CD4-positive, alpha-beta T cell treated with Interleukin-15 for 1 hour (primary cell): ENCODE results near the gene MIB1.
"Not testable (repeated sequence)": the region's sequence is repeated elsewhere in the genome, so short reads cannot be mapped to it uniquely, and the experiment has no call there.

Experiments used
- DNase-seq: peaks from one replicate; pipeline ENCODE4 v3.0.0-alpha.2; 2020

Gene MIB1

DNA sequence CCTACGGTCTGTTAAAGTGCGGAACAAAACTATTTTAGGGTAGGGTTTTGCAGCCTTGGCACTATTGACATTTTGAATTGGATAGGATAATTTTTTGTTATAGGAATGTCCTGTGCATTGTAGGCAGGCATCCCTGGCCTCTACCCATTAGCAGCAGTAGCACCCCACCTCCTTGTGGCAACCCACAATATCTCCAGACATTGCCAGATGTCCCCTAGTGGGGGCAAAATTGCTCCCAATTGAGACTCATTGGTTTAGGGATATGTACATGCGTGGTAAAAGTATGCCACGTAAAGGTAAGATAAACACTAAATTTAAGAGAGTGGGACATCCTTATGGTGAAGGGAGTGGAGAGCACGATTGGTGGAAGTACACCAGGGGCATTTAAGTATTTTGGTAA lies 4.6 kb downstream of the MIB1 start:
- no peak for DNase-seq

DNA sequence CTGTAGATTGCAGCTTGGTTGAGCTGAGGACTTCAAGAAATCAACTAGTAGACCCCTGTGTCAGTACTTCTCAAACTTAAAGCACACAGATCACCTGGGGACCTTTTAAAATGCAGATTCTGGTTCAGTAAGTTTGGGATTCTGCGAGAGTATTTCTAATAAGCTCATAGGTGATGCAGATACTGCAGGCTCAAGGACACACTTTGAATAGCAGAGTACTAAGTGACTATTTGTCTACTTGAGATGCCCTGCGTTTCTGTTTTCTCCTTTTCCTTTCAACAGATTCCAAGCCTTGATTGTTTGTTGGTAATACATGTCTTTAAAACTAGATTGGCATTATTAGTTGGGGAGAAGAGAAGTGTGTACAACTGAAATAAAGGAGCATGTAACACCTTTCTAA lies 6.7 kb downstream of the MIB1 start:
- no peak for DNase-seq

DNA sequence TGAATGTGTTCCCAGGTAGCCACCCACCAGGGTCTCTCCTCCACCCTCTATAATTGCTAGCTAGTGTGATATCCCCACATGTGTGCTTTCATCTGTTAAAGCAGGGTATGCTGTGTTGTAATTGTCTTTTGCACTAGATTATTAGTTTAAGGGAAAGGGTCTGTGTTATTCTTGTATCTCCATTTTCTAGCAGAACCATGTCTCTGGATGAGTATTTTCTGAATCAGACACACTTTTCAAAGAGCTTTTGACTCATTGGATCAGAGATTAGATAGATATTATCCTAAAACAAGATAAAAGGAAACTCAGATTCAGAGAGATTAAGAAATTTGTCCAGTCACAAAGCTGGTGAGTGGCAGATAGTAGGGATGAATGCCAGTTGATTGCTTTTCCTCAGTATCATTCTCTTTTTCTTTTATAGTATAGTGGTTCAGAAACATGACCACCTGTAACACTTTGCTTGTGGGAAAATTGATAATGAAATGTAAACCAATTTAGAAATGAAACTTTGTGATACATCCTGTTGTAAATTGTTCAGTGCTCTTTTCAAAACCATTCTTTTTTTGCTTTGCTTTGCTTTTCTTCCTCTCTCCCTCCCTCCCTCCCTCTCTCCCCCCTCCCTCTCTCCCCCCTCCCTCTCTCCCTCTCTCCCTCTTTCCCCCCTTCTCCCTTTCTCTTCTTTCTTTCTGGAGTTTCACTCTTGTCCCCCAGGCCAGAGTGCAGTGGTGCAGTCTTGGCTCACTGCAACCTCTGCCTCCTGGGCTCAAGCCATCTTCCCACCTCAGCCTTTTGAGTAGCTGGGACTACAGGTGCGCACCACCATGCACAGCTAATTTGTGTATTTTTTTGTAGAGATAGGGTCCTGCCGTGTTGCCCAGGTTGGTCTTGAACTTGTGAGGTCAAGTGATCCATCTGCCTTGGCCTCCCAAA lies 7.4 kb downstream of the MIB1 start:
- DNase-seq: no peak

DNA sequence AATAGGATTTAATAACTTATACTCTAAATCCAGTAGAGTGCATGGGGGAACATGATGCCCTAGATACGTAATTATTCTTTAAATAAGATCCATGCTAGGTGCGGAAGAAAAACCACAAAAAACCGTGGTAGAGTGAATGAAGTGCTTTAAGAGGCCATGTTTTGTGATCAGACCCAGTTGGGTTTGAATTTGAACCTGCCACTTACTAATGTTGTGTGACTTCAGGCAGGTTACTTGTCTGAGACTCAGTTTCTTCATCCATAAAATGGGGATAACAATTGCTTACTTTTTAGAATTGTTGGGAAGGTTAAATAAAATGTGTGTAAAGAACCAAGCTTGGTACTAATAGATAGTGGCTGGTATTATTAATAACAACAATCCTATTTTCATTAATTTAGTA lies 17.2 kb downstream of the MIB1 start:
- DNase-seq: no peak

DNA sequence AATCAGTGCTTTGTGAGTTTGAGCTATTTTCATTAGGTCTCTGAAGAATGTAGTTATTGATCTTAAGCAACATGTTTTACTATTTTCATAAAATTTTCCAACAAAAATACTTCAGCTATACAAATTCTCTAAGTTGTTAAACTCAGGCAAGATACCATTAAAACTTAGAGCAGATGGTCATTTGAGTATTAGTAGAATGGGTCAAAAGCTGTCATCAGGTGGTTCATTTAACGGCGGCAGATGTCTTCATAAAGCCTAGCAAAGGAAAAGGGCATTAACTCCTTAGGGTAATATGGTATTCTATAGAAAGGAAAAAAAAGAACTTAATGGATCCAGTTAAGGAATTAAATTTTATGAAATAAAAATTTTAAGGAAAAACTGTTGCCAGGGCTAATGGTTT lies 19.2 kb downstream of the MIB1 start:
- no peak for DNase-seq

DNA sequence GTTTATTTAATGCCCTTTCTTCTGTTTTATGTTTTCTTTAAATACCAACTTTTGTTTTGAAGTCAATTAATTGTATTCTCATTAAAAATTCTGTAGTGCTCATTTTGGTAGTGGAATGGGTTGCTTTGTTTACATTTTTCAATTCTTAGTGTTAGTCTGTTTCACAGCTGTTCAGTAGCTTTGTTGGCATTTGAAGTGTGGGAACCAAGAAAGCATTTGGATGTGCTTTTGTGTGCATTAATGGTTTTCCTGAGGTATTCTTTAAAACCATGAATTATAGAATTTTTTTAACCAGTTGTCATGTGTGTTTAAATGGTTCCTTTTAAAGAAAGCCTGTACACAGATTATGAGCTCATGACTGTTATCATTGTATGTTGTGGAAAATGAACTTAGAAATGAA lies 19.7 kb downstream of the MIB1 start:
- DNase-seq: no peak

DNA sequence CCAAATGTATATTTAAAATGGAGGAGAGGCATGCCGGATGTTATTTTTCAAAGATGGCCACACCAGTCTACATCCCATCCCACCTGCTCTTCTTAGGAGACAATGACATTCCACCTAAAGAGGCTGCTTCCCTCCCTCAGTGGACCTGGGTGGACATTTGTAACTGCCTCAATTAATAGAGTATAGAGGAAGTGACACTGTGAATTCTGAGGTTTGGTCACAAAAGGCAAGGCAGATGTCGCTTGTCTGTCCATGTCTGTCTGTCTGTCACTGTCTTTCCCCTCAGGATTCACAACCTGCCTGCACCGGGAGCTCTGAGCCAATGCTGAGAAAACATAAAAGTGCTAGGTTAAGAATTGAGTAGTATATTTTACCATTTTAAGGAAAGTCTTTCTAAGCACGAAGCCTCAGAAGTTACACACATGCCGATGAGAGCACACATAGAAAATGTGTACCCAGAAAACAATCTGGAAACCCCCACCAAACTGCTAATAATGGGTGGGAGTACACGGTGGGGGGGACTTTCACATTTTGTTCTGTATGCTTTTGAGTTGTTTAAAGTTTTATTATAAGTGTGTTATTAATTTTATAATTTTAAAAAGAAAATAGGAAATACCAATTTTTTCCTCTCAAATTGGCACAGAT lies 21.0 kb downstream of the MIB1 start:
- DNase-seq: no peak

DNA sequence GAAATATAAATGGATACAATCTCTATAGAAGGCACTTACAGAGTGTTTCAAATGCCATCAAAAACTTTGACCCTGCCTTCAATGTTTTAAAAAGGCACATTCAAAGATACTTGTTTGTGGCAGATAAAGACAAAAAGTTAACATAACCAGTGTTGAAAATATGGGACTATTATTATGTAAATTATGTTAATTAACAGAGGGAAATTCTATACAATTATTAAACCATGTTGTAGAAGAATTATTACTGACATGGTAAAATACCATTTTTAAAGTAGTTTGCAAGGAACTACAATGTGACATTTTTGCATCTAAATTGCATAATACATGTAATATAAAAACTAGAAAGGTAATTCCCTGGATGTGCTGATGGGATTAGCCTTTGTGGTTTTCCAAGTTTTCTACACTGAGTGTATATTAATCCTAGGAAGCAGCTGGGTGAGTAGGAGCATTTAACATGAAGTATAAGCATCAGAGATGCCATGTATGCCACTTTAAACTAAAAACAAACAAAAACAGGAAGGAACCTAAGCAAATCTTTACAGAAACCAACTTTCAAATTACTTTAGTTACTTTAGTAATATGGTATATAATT lies 21.7 kb downstream of the MIB1 start:
- no peak for DNase-seq

DNA sequence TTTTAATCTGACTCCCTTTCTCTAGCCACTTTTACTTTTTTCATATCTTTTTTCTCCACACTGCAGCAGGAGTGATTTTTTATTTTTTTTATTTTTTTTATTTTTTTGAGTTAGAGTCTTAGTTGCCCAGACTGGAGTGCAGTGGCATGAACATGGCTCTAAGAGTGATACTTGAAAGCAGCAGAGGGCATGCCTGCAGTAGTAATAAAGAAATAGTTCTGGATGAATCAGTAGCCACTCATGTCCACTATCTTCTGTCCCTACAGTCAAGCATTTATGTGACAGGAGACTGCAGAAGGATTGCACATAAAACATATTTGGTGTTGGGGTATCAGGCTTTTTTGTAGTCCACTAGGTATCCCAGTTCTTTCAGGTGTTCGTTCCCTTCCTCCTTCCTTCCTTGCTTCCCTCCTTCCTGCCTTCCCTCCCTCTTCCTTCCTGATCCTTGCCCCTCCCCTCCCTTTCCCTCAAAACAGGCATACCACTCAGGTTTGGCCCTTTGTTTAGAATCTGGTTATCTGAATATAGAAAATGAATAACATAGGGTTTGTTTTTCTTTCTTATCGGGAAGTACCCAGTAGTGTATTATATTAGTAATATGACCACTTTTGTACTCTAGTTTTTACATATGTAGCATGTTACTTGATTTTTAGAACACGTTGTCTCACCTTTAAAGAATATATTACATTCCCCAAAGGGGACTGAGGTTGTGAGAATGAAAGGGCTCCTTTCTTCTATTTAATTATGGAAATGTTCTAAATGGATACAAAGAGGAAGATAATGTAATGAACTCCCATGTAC lies 23.5 kb downstream of the MIB1 start:
- DNase-seq: no peak

DNA sequence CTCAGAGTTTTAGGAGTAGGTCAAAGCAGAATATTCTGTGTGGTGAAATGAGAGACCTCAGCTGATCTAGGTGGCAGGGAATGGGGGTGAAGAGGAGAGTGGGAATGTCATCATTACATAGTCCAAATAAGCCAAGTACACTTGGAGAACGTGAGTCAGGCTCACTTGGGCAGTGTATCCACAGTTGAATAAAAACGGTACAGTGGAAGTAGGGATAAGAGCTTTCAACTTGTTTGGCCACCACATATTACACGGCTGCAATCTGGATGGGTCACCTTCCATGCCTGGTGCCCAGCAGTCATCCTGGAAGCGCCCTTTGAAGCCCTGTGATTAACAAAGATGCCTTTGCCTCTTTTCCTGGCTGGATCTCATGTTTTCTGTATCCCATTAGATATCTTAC lies 28.6 kb downstream of the MIB1 start:
- no peak for DNase-seq

DNA sequence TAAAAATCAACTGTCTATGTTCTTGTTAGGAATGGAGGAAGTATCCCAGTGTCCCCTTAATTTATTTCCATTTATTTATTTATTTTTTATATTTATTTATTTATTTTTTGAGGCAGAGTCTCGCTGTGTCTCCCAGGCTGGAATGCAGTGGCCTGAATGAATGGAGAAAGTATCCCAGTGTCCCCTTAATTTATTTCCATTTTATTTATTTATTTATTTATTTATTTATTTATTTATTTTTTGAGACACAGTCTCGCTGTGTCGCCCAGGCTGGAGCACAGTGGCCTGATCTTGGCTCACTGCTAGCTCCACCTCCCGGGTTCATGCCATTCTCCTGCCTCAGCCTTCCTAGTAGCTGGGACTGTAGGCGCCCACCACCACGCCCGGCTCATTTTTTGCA lies 34.1 kb downstream of the MIB1 start:
- no peak for DNase-seq

DNA sequence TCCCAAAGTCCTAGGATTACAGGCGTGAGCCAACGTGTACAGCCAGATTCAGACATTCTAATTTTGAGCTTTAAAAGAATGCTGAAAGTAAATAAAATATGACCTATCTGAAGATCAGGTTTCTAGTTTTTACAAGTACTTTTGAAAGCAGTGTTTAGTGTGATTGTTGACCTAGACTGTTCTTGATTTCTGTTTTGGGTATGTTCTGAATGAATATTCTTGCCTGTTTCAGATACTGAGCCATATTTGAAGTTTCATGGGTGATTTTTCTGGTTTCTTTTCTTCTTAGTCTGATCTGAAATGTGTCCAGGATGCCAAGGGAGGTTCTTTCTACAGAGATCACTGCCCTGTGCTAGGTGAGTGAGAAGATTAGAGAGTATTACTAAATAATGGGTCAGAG lies 37.2 kb downstream of the MIB1 start:
- no peak for DNase-seq

DNA sequence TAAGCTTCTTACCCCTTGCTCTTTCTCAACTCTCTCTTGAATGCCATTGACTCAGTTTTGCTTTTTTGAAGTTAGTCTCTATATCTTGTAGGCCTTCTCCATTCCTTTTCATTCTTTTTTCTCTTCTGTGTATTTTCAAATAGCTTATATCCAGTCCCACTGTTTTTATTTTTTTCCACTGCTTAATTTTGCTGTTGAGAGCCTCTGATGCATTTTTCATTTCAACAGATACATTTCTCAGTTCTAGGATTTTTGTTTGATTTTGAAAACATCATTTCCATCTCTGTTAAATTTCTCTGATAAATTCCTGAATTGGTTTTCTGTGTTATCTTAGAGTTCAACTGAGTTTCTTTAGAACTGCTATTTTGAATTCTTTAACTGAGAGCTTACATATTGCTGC lies 45.9 kb downstream of the MIB1 start:
- DNase-seq: no peak

DNA sequence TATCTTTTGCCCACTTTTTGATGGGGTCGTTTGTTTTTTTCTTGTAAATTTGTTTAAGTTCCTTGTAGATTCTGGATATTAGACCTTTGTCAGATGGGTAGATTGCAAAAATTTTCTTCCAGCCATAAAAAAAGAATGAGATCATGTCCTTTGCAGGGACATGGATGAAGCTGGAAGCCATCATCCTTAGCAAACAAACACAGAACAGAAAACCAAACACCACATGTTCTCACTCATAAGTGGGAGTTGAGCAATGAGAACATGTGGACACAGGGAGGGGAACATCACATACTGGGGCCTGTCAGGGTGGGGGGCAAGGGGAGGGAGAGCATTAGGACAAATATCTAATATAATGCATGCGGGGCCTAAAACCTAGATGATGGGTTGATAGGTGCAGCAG lies 55.5 kb downstream of the MIB1 start:
- not testable (repeated sequence) for DNase-seq

DNA sequence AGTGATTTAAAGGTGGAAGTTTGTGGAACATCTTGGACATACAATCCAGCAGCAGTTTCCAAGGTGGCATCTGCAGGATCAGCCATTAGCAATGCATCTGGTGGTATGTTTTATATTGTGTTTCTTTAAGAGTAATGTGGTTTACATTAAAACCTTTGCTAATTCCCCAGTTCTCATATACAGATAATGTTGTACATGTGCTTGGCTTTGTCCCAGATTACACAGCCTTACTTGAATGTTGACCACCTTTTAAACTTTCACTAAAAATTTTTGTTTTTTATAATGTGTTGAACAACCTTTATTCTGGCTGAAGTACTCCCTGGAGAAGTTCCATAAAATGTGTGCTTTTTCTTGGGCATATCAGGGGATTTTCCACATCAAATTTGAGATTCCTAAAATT lies 57.5 kb downstream of the MIB1 start:
- no peak for DNase-seq

DNA sequence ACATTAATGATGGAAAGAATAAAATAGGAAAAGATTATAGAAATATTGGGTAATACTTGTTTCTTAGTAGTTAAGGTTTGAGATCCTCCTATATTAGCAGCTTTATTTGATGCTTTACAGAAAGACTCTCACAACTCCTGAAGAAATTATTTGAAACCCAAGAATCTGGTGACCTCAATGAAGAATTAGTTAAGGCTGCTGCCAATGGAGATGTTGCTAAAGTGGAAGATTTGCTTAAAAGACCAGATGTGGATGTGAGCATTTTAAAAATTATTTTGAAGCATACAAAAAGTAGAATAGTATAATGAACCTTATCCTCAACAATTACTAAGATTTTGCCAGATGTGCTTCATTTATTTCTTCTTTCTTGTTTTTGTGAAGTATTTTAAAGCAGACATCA lies 59.1 kb downstream of the MIB1 start:
- DNase-seq: no peak

DNA sequence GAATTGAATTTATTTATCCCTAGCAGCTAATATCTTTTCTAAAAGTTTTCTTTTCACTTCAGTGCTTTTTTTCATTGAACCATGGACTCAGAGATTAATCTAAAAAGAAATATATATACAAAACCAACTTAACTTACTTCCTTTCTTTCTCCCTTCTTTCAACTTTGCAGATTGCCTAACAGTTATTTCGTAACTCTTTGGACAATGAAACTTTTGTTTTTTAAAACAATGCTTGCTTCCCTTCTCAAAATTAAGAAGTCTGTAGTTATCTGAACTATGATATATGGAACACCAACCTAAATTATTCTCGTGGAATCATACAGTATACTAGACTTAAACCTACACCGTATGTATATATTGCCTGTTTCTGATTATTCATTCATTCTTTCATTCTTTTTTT lies 62.9 kb downstream of the MIB1 start:
- DNase-seq: no peak

DNA sequence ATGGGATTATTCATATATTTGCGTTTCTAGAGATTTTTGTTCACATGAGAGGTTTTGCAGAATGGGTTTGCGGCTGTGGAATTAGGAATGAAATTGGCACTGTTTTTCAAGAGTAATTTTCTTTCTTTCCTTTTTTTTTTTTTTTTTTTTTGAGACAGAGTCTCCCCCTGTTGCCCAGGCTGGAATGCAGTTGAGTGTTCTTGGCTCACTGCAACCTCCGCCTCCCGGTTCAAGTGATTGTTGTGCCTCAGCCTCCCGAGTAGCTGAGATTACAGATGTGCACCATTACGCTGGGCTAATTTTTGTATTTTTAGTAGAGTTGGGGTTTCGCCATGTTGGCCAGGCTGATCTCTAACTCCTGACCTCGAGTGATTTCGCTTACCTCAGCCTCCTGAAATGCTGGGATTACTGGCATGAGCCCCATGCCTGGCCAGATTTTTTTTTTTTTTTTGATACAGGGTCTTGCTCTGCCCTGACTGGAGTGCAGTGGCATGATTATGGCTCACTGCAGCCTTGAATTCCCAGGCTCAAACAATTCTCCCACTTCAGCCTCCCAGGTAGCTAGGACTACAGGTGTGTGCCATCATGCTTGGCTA lies 65.3 kb downstream of the MIB1 start:
- DNase-seq: no peak

DNA sequence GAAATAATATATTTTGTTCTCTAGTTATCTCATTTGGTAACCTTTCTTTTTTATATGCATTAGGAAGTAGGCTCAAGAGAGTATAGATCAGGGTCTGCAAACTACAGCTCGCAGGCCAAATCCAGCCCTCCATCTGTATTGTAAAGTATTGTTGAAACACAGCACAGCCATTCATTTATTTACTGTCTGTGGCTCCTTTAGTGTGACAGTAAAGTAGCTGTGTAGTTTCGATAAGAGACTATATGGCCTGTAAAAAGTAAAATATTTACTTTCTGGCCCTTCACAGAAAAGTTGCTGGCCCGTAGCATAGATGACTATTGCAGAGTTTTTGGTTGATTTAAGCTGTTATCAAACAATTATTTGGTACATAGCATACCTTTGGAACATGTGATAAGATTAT lies 67.6 kb downstream of the MIB1 start:
- DNase-seq: no peak

DNA sequence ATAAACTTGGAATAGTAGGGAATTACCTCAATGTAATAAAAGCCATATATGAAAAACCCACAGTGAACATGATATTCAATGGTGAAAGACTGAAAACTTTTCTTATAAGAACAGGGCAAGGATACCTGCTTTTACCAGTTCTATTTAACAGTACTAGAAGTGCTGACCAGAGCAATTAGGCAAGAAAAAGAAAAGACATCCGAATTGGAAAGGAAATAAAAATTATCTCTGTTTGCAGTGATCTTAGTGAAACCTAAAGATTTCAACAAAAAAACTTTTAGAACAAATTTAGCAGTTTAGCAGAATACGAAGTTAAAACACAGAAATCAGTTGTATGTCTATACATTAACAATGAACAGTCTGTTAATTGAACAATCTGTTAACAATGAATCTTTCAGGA lies 69.1 kb downstream of the MIB1 start:
- no peak for DNase-seq

DNA sequence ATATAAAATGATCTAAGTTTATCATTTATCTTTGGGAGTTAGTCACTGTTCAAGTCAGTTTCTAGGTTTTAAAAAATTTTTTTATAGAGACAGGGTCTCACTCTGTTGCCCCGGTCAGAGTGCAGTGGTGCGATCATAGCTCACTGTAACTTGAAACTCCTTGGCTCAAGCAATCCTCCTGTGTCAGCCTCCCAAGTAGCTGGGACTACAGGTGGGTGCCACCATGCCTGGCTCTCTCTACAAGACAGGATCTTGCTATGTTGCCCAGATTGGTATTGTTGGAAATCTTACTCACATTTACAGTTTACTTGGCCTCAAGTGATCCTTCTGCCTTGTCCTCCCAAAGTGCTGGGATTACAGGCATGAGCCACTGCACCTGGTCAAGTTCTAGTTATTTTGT lies 74.5 kb downstream of the MIB1 start:
- DNase-seq: no peak

DNA sequence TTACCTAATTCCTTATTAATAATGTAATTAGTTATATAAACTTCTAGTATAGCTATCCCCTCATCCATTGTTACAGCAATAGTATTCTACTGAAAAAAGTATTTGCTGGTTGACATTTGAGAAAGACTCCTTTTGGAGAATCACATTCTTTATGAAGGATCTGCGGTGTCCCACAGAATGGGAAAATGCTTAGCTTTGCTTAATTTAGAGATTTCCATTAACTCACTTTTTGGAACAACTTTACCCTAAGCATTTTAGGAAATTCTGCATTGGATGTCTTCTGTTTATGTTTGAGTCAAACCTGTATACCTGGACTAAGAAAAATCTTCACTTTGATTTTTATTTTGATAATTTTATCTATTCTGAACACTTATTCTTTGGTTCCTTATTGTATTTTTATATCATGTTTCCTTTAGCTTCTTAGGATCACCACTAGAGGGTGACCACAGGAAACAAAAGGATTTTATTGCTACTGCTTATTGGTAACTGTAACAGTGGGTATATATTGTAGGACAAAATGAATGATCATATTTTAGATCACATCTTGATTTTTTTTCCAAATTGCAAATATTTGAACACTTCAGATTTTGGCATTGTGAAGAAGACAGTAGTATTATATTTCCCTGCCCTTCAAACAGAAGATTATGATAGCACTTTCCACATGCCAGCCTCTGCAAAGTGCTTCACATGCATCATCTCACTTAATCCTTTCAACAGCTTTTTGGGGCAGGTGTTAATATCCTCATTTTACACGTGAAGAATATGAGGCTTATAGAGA lies 79.6 kb downstream of the MIB1 start:
- DNase-seq: no peak
